ENCODE measurements around the gene PRDM8.

- TF ChIP-seq EZH2 (IDR thresholded peaks at IDR 0.05; ENCODE audit: insufficient read depth, poor library complexity, severe bottlenecking) (no peak), EZH2phosphoT487 (IDR thresholded peaks at IDR 0.05; ENCODE audit: insufficient read depth, low read depth) (no peak)
These were observed 5.6 kb downstream of the PRDM8 start for GRCh38 chr4:80202741-80203553.

Data from GM23248 (cell line).